ENCODE results near the gene CFAP74.

Gene CFAP74

GRCh38 chr1:1967151-1967550 lies 36.4 kb downstream of the CFAP74 start:
- no peak for FAIRE-seq

- no peak for FAIRE-seq
Measured at GRCh38 chr1:1966071-1966740, 37.4 kb downstream of the CFAP74 start.

GRCh38 chr1:1965546-1965945 lies 38.0 kb downstream of the CFAP74 start:
- FAIRE-seq, result no peak

GRCh38 chr1:1964811-1965210 lies 38.8 kb downstream of the CFAP74 start:
- no peak for FAIRE-seq

- FAIRE-seq, result no peak
Measured at GRCh38 chr1:1963570-1963969, 40.0 kb downstream of the CFAP74 start.

GRCh38 chr1:1962752-1963151 lies 40.8 kb downstream of the CFAP74 start:
- no peak for FAIRE-seq

GRCh38 chr1:1960480-1961196 lies 42.9 kb downstream of the CFAP74 start:
- FAIRE-seq, result no peak

- FAIRE-seq, result no peak
Measured at GRCh38 chr1:1959840-1960479, 43.6 kb downstream of the CFAP74 start.

GRCh38 chr1:1959459-1959839 lies 44.1 kb downstream of the CFAP74 start:
- FAIRE-seq, result no peak

- FAIRE-seq, result no peak
Measured at GRCh38 chr1:1958071-1958541, 45.5 kb downstream of the CFAP74 start.

- FAIRE-seq, result no peak
Measured at GRCh38 chr1:1957533-1957961, 46.0 kb downstream of the CFAP74 start.

- no peak for FAIRE-seq
Measured at GRCh38 chr1:1956586-1957532, 46.7 kb downstream of the CFAP74 start.

- no peak for FAIRE-seq
Measured at GRCh38 chr1:1956101-1956500, 47.5 kb downstream of the CFAP74 start.

GRCh38 chr1:1955621-1956094 lies 47.9 kb downstream of the CFAP74 start:
- FAIRE-seq, result no peak

- FAIRE-seq, result no peak
Measured at GRCh38 chr1:1954831-1955441, 48.6 kb downstream of the CFAP74 start.

- no peak for FAIRE-seq
Measured at GRCh38 chr1:1954015-1954414, 49.6 kb downstream of the CFAP74 start.

- FAIRE-seq, result no peak
Measured at GRCh38 chr1:1950940-1951339, 52.6 kb downstream of the CFAP74 start.

GRCh38 chr1:1948783-1949182 lies 54.8 kb downstream of the CFAP74 start:
- no peak for FAIRE-seq

GRCh38 chr1:1947493-1947892 lies 56.1 kb downstream of the CFAP74 start:
- FAIRE-seq, result no peak

- no peak for FAIRE-seq
Measured at GRCh38 chr1:1946540-1946939, 57.0 kb downstream of the CFAP74 start.

- no peak for FAIRE-seq
Measured at GRCh38 chr1:1945782-1946393, 57.7 kb downstream of the CFAP74 start.

All from endometrium (tissue), 2 donors.